Gastrocnemius medialis (tissue), 4 donors: ENCODE measurements around the gene MICALL2. TPM values are rescaled to one million over a fixed set of nuclear protein-coding genes. Genes with fewer than 3 reads are reported as not detected.
A peak's percentile ranks its signal among the peaks of the same experiment; 100 is the strongest.

Source experiments
- ATAC-seq, 2 donors: fragments of 150-250 bp; one replicate each; pipeline ENCODE4 v1.9.1; 2016
- DNase-seq, 2 donors: peaks; one replicate each; pipeline ENCODE4 v3.0.0-alpha.2; 2019
- H3K27ac ChIP-seq, 4 donors: fragments of 200-600 bp; sonication (generic); 1 replicate in 1 of 4; 2 replicates in 3 of 4; pipeline ENCODE4 v1.5.1; 2016 to 2018; ENCODE audit warnings: mild to moderate bottlenecking in 2 of 4, moderate library complexity in 1 of 4
- H3K27me3 ChIP-seq, 3 donors: fragments of 200-600 bp; sonication (generic) in 2 of 3; 1 replicate in 1 of 3; 2 replicates in 2 of 3; pipeline versions ENCODE4 v1.5.1 to v1.6.0; 2016 to 2019; ENCODE audit warnings: mild to moderate bottlenecking in 1 of 3, moderate library complexity in 1 of 3
- H3K36me3 ChIP-seq, 2 donors: fragments of 200-600 bp; sonication (generic) in 1 of 2; one replicate each; pipeline ENCODE4 v1.5.1; 2017 to 2018
- H3K4me1 ChIP-seq, 2 donors: fragments of 200-600 bp; sonication (generic) in 1 of 2; one replicate each; pipeline ENCODE4 v1.5.1; 2016 to 2017; ENCODE audit warnings: mild to moderate bottlenecking in 2 of 2
- H3K4me3 ChIP-seq, 4 donors: fragments of 200-600 bp; sonication (generic) in 3 of 4; 1 replicate in 1 of 4; 2 replicates in 3 of 4; pipeline ENCODE4 v1.5.1; 2016 to 2019; ENCODE audit warnings: mild to moderate bottlenecking in 2 of 4
- H3K9me3 ChIP-seq, 3 donors: fragments of 200-600 bp; sonication (generic) in 2 of 3; 1 replicate in 1 of 3; 2 replicates in 2 of 3; pipeline ENCODE4 v1.5.1; 2016 to 2019
- POLR2A ChIP-seq, 2 donors: fragments of 450-650 bp; IDR thresholded peaks; one replicate each; pipeline ENCODE4 v1.6.1; 2017; ENCODE audit warnings: antibody characterized with exemption in 2 of 2, mild to moderate bottlenecking in 2 of 2, moderate library complexity in 2 of 2
- in situ Hi-C, 4 donors: fragments of 200-750 bp; cut with MboI; loops; one replicate each; pipeline versions ENCODE4 v1.15.0 to v1.8.0; 2017; ENCODE audit warnings: low sequenced_read_pairs in 4 of 4
- intact Hi-C: fragments of 100-400 bp; cut with DNase I; formaldehyde crosslinking; loops from one replicate; pipeline ENCODE4 v1.15.1; 2023; ENCODE audit warnings: low total_unique reads
- total RNA-seq, 4 donors: library from RNA; depleted of rRNA; stranded (reverse); fragments of >200 nt; gene quantifications; one replicate each; pipeline versions ENCODE4 v1.1.0 to v1.2.3, GENCODE V29; 2016
- TF ChIP-seq, protein P1 (sequence below), 5 experiments: fragments of 450-650 bp in 3 of 5; fragments of 200-600 bp in 2 of 5; sonication (generic) in 2 of 5; IDR thresholded peaks in 4 of 5; conservative IDR thresholded peaks in 1 of 5; 1 replicate in 4 of 5; 2 replicates in 1 of 5; pipeline ENCODE4 v1.5.1; 2016 to 2019; ENCODE audit warnings: antibody characterized with exemption in 5 of 5, mild to moderate bottlenecking in 3 of 5, moderate library complexity in 3 of 5

The MICALL2 gene
- total RNA-seq, 4 donors from 2014 or later = 1.6 to 4.8 (median 2.4) TPM

DNA sequence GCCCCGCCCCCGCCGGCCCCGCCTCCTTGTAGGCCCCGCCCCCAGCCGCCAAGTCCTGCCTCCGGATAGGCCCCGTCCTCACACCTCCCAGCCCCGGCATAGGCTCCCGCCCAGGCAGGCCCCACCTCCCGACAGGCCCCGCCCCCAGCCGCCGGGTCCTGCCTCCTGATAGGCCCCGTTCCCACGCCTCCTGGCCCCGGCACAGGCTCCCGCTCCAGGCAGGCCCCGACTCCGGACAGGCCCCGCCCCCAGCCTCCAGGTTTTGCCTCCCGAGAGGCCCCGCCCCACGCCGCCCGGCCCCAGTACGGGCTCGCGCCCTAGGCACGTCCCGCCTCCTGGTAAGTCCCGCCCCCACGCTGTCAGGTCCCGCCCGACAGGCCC is 232 bp upstream of the MICALL2 start:
- H3K27ac ChIP-seq = peak overlapping the region; percentile 84 to 90 (median 88)
- ATAC-seq (peak; percentile 82), DNase-seq (peak; percentile 99 to 100)
- no peaks in the 10 kb centered on the region for H3K36me3 ChIP-seq
- no peaks in the 10 kb centered on the region for H3K9me3 ChIP-seq
- in situ Hi-C loops (no loop called here), intact Hi-C loops (loop anchor here (5.0 kb wide), 1 partner anchor 43 kb away; the partner anchor contains the start of gene INTS1)
- H3K4me1 ChIP-seq = peaks cover 23 to 27% of the 10 kb centered on the region in 2 donors
- no peaks in the 10 kb centered on the region for H3K27me3 ChIP-seq
- TF ChIP-seq POLR2A (IDR thresholded peaks at IDR 0.05) = no peak
- TF ChIP-seq, protein P1, sequence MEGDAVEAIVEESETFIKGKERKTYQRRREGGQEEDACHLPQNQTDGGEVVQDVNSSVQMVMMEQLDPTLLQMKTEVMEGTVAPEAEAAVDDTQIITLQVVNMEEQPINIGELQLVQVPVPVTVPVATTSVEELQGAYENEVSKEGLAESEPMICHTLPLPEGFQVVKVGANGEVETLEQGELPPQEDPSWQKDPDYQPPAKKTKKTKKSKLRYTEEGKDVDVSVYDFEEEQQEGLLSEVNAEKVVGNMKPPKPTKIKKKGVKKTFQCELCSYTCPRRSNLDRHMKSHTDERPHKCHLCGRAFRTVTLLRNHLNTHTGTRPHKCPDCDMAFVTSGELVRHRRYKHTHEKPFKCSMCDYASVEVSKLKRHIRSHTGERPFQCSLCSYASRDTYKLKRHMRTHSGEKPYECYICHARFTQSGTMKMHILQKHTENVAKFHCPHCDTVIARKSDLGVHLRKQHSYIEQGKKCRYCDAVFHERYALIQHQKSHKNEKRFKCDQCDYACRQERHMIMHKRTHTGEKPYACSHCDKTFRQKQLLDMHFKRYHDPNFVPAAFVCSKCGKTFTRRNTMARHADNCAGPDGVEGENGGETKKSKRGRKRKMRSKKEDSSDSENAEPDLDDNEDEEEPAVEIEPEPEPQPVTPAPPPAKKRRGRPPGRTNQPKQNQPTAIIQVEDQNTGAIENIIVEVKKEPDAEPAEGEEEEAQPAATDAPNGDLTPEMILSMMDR (IDR thresholded peaks at IDR 0.05 in 4 of 5, conservative IDR thresholded peaks at IDR 0.05 in 1 of 5) = no peak
- H3K4me3 ChIP-seq = peak overlapping the region; percentile 66 to 91 (median 70)

DNA sequence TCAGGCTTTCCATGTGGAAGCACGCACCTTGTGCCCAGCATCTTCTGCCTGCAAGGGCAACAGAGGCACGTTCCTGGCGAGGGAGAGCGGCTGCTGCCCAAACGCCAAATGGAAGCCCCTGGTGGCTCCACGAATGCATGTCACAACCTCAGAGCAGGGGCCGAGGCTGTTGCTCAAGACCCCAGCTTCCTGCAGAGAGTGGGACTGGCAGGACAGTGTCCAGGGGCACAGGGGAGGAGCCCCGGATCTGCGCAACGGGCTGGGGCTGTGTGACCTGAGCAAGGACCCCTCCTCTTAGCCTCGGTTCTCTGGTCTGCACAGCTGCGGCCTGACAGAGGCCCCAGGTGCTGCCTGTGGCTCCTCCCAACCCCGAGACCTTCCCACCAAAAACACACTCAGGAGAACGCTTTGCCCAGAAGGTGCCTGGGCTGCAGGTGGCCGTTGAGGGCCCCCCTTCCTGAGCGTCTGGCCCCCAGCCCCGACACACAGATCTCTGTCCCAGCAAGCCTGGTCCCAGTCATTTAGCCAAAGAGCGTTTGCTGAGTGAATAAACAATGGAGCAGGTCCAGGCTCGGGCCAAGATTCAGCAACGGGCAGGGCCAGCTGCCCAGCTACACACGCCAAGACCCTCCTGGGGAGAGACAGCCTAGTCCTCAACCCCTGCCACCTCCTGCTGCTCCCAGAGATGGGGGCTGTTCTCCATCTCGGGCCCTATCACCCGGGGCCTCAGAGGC is 1.2 kb downstream of the MICALL2 start:
- Histone ChIP-seq H3K4me1 (peaks cover 23 to 27% of the 10 kb centered on the region in 2 donors), H3K4me3 (peak overlapping the region; percentile 58 to 91 (median 68)), H3K36me3 (no peaks in the 10 kb centered on the region), H3K27me3 (no peaks in the 10 kb centered on the region), H3K9me3 (no peaks in the 10 kb centered on the region), H3K27ac (peak overlapping the region in 3 of 4 donors; percentile 73 to 84 (median 79))
- no peak for TF ChIP-seq POLR2A (IDR thresholded peaks at IDR 0.05)
- TF ChIP-seq, protein P1 (IDR thresholded peaks at IDR 0.05 in 4 of 5, conservative IDR thresholded peaks at IDR 0.05 in 1 of 5) = no peak
- intact Hi-C loops = loop anchor here (5.0 kb wide), 1 partner anchor 44 kb away; the partner anchor contains the start of gene INTS1
- in situ Hi-C loops = no loop called here
- ATAC-seq (no peak), DNase-seq (no peak)

DNA sequence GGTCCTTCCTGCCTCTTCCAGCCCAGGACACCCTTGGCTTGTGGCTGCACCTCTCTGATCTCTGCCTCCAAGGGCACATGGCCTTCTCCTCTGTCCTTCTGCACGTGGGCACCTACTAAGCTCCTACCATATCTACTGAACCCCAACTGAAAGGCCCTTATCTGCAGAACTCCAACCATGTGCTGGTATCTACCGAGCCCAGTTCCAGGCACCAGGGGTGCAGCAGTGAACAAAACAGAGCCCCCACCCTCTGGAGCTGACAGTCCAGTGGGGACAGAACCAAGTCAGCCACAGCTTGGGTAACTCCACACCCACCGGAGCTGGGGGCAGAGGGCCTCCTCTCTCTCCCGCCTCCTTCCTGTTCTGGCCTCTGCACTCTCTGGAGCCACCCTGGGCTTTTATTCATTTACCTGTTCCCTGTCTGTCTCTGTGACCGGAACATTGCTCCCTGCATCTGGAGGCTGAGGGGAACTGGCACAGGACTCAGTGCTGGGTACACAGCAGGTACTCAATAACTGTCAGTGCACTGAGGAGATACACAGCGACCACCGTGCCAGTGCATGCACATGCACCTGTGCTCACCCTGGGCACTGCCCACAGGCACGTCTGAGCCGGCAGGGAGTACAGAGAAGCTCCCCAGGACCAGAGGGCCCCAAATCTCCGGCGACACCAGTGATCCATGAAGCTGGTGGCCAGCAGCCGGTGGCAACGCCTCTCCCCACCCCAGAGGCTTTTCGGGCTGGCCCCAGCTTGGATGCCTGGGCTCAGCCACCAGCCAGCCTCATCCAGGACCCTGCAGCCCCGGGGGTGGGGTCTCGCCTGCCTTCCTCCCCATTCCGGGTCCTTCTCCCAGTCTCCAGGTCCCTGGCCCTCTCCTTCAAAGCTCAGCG is 2.0 kb downstream of the MICALL2 start:
- intact Hi-C loops = loop anchor here (5.0 kb wide), 1 partner anchor 45 kb away; the partner anchor contains the start of gene INTS1
- in situ Hi-C loops = no loop called here
- Histone ChIP-seq H3K36me3 (no peaks in the 10 kb centered on the region), H3K27me3 (no peaks in the 10 kb centered on the region), H3K27ac (no peak overlapping the region), H3K4me3 (no peak overlapping the region), H3K4me1 (peaks cover 18 to 27% of the 10 kb centered on the region in 2 donors), H3K9me3 (no peaks in the 10 kb centered on the region)
- no peak for TF ChIP-seq POLR2A (IDR thresholded peaks at IDR 0.05)
- TF ChIP-seq, protein P1 (IDR thresholded peaks at IDR 0.05 in 4 of 5, conservative IDR thresholded peaks at IDR 0.05 in 1 of 5) = no peak
- DNase-seq (no peak), ATAC-seq (no peak)

DNA sequence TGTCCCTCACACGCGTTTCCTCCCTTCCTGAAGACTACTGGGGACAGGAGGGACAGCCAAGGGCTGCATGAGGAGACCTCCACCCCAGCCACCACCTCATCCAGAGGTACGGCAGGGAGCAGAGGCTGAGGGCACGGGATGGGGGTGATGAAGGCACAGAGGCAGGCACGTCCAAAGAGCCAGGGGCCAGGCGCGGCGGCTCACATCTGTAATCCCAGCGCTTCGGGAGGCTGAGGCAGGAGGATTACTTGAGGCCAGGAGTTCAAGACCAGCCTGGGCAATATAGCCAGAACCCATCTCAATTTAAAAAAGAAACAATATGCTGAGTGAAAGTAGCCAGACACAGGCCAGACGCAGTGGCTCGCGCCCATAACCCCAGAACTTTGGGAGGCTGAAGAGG is 3.3 kb downstream of the MICALL2 start:
- H3K27ac ChIP-seq = no peak overlapping the region
- intact Hi-C loops (loop anchor here (5.0 kb wide), 1 partner anchor 46 kb away; the partner anchor contains the start of gene INTS1), in situ Hi-C loops (no loop called here)
- H3K4me3 ChIP-seq = no peak overlapping the region
- no peaks in the 10 kb centered on the region for H3K27me3 ChIP-seq
- H3K4me1 ChIP-seq = peaks cover 18 to 22% of the 10 kb centered on the region in 2 donors
- H3K36me3 ChIP-seq = no peaks in the 10 kb centered on the region
- no peaks in the 10 kb centered on the region for H3K9me3 ChIP-seq
- TF ChIP-seq POLR2A (IDR thresholded peaks at IDR 0.05) = no peak
- TF ChIP-seq, protein P1 (IDR thresholded peaks at IDR 0.05 in 4 of 5, conservative IDR thresholded peaks at IDR 0.05 in 1 of 5) = no peak
- no peak for ATAC-seq
- no peak for DNase-seq
